ENCODE results near the gene PSMB4. TPM values are rescaled to one million over a fixed set of nuclear protein-coding genes. Genes with fewer than 3 reads are reported as not detected.
"Not testable (repeated sequence)": the region's sequence is repeated elsewhere in the genome, so short reads cannot be mapped to it uniquely, and the experiment has no call there.

Gene PSMB4
- total RNA-seq, 2 experiments from 2014 or later: 448 to 472 TPM

GRCh38 chr1:151425103-151425502 is 25.7 kb downstream of the PSMB4 start:
- CTCF ChIA-PET: no interaction called here
- POLR2A ChIA-PET: no interaction called here

- ChIA-PET CTCF (no interaction called here), POLR2A (no interaction called here)
Observed at GRCh38 chr1:151428068-151428467, 28.7 kb downstream of the PSMB4 start.

GRCh38 chr1:151433827-151434226 is 34.5 kb downstream of the PSMB4 start:
- CTCF ChIA-PET, POLR2A ChIA-PET: not testable (repeated sequence)

GRCh38 chr1:151435174-151435573 is 35.8 kb downstream of the PSMB4 start:
- POLR2A ChIA-PET: interaction anchor here (0.5 kb wide), 1 partner anchor 131 kb away, joined by 4 read pairs; no protein-coding TSS in a partner anchor
- CTCF ChIA-PET: no interaction called here

GRCh38 chr1:151436985-151437384 is 37.6 kb downstream of the PSMB4 start:
- CTCF ChIA-PET: no interaction called here
- POLR2A ChIA-PET: no interaction called here

- CTCF ChIA-PET, POLR2A ChIA-PET: not testable (repeated sequence)
Observed at GRCh38 chr1:151437396-151437795, 38.0 kb downstream of the PSMB4 start.

- CTCF ChIA-PET: interaction anchor here (0.9 to 1.0 kb wide), 2 partner anchors 29 to 291 kb away, joined by 3 to 5 read pairs; no protein-coding TSS in a partner anchor
- POLR2A ChIA-PET: no interaction called here
Observed at GRCh38 chr1:151443846-151444782, 44.7 kb downstream of the PSMB4 start.

- CTCF ChIA-PET: interaction anchor here (0.9 kb wide), 1 partner anchor 28 kb away, joined by 3 read pairs; no protein-coding TSS in a partner anchor
- POLR2A ChIA-PET: no interaction called here
Observed at GRCh38 chr1:151444783-151445177, 45.4 kb downstream of the PSMB4 start.

- CTCF ChIA-PET: interaction anchor here (0.7 to 1.4 kb wide), 2 partner anchors 286 to 288 kb away, joined by 3 read pairs; no protein-coding TSS in a partner anchor
- POLR2A ChIA-PET: no interaction called here
Observed at GRCh38 chr1:151447696-151448095, 48.3 kb downstream of the PSMB4 start.

Other genes with a start within 250 kb of the PSMB4 start
- 10 to 100 TPM; 25.7 to 26.6 TPM for gene TNFAIP8L2, start 242.9 kb upstream of the PSMB4 start, total RNA-seq
- 1 to 10 TPM; 4.3 to 4.7 TPM for gene LYSMD1, start 233.7 kb upstream of the PSMB4 start, total RNA-seq
- gene SCNM1, start 233.4 kb upstream of the PSMB4 start, total RNA-seq: 10 to 100 TPM; 83.4 to 87.2 TPM
- gene TMOD4, start 223.6 kb upstream of the PSMB4 start, total RNA-seq: 1 to 10 TPM in 1 of 2 experiments, under 1 TPM in 1; 0.78 to 2.1 TPM
- gene VPS72, start 209.4 kb upstream of the PSMB4 start, total RNA-seq: 10 to 100 TPM; 73.5 to 80.3 TPM
- 10 to 100 TPM; 74.7 to 78.6 TPM for gene PIP5K1A, start 201.0 kb upstream of the PSMB4 start, total RNA-seq
- gene PSMD4, start 144.8 kb upstream of the PSMB4 start, total RNA-seq: 100 to 1,000 TPM; 239 to 258 TPM
- 10 to 100 TPM; 21.6 to 22.2 TPM for gene ZNF687, start 117.3 kb upstream of the PSMB4 start, total RNA-seq
- 10 to 100 TPM; 51.6 to 57.4 TPM for gene PI4KB, start 72.2 kb upstream of the PSMB4 start, total RNA-seq
- 10 to 100 TPM; 65.5 to 73.3 TPM for gene RFX5, start 52.3 kb upstream of the PSMB4 start, total RNA-seq
- not detected for gene SELENBP1, start 26.9 kb upstream of the PSMB4 start, total RNA-seq
- gene POGZ, start 59.9 kb downstream of the PSMB4 start, total RNA-seq: 10 to 100 TPM; 63.0 to 63.9 TPM
- gene CGN, start 111.8 kb downstream of the PSMB4 start, total RNA-seq: 1 to 10 TPM; 1.2 to 1.8 TPM
- 1 to 10 TPM; 2.3 to 2.7 TPM for gene TUFT1, start 140.7 kb downstream of the PSMB4 start, total RNA-seq
- 10 to 100 TPM; 33.1 to 33.8 TPM for gene SNX27, start 212.5 kb downstream of the PSMB4 start, total RNA-seq